Measurements from ENCODE around the gene KRTAP1-5.
"Not testable (repeated sequence)": the region's sequence is repeated elsewhere in the genome, so short reads cannot be mapped to it uniquely, and the experiment has no call there.

Gene KRTAP1-5

DNA sequence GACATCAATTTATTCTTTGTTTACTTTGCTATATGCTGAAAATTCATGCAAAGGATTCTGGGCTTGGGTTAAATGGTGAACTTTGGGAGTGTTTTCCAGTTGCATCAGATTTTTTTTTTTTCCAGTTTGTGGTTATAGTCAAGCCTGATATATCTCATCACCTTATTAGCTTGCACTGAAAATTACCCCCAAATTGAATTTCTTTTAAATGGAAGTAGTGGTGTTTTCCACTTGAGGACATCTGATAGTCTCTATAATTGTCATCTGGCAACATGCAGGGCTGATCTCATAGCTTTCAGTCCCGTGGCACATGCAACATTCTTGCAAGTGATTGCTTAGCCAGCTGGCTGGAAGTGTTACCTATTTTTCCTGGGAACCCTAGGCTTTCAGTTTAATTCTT lies 13.4 kb downstream of the KRTAP1-5 start:
- Histone ChIP-seq H3K4me3 (ENCODE audit: low read length) (no peak overlapping the region), H3K27me3 (ENCODE audit: insufficient read depth, low read length) (no peaks in the 10 kb centered on the region), H3K36me3 (ENCODE audit: insufficient read depth, low read depth, low read length) (no peaks in the 10 kb centered on the region), H3K27ac (ENCODE audit: low read length) (no peak overlapping the region), H3K9ac (ENCODE audit: low read depth, low read length) (no peak overlapping the region), H3K9me3 (ENCODE audit: insufficient read depth, low read depth, low read length) (no peaks in the 10 kb centered on the region), H3K4me1 (ENCODE audit: insufficient read depth, low read length) (peaks cover 8% of the 10 kb centered on the region; the same call in 1 of the 2 replicates)

DNA sequence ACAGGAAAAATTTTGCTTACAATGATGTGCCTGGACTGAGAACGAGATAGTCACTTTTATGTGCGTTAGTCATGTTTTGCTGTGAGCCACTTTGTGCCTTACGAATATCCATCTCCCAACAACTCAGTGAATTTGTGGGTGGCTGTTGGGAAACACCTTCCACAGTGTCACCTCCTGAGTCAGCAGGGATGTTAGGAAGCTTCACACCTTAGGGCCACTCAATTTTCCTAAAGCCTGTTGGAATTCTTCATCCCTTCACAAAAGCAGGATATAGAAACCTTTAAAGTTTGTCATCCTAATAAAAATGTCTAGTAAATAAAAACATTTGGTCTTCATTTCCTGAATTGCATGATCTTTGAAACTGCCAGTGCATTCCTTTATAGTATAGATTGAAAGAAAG lies 13.8 kb downstream of the KRTAP1-5 start:
- no peaks in the 10 kb centered on the region for H3K9me3 ChIP-seq (ENCODE audit: insufficient read depth, low read depth, low read length)
- H3K4me3 ChIP-seq (ENCODE audit: low read length) = no peak overlapping the region
- no peaks in the 10 kb centered on the region for H3K27me3 ChIP-seq (ENCODE audit: insufficient read depth, low read length)
- H3K4me1 ChIP-seq (ENCODE audit: insufficient read depth, low read length) = peaks cover 8% of the 10 kb centered on the region; the same call in 1 of the 2 replicates
- no peak overlapping the region for H3K27ac ChIP-seq (ENCODE audit: low read length)
- H3K36me3 ChIP-seq (ENCODE audit: insufficient read depth, low read depth, low read length) = no peaks in the 10 kb centered on the region
- H3K9ac ChIP-seq (ENCODE audit: low read depth, low read length) = no peak overlapping the region

DNA sequence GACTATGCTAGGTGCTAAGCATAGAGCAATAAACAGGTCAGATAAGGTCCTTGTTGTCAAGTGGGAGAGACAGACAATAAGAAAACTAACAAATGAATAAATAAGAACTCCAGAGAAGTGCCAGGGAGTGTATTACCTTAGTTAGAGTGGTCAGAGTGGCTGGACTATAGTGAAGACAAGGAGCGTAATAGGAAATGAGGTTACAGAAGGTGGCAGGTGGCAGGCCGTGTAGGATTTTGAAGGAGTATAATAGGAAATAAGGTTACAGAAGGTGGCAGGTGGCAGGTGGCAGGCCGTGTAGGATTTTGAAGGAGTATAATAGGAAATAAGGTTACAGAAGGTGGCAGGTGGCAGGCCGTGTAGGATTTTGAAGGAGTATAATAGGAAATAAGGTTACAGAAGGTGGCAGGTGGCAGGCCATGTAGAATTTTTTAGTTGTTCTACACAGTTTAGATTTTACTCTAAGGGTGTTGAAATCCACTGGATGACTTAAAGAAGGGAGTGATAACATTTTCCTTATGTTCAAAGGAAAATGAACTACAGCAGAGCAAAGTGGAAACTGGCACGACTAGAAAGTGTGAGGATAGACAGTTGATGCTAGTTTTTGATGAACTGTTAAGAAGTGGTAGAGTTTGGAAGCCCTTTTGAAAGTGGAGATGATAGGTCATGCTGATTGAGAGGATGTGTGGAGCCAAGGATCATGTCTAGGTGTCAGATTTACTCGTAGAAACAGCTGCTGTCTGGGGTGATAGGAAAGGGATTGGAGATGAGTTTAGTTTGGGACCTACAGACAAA lies 14.5 kb downstream of the KRTAP1-5 start:
- Histone ChIP-seq H3K4me1 (ENCODE audit: insufficient read depth, low read length) (peaks cover 8% of the 10 kb centered on the region; the same call in 1 of the 2 replicates), H3K9me3 (ENCODE audit: insufficient read depth, low read depth, low read length) (no peaks in the 10 kb centered on the region; the same call in 1 of the 2 replicates), H3K36me3 (ENCODE audit: insufficient read depth, low read depth, low read length) (no peaks in the 10 kb centered on the region), H3K27me3 (ENCODE audit: insufficient read depth, low read length) (no peaks in the 10 kb centered on the region), H3K9ac (ENCODE audit: low read depth, low read length) (no peak overlapping the region), H3K27ac (ENCODE audit: low read length) (no peak overlapping the region), H3K4me3 (ENCODE audit: low read length) (no peak overlapping the region)

DNA sequence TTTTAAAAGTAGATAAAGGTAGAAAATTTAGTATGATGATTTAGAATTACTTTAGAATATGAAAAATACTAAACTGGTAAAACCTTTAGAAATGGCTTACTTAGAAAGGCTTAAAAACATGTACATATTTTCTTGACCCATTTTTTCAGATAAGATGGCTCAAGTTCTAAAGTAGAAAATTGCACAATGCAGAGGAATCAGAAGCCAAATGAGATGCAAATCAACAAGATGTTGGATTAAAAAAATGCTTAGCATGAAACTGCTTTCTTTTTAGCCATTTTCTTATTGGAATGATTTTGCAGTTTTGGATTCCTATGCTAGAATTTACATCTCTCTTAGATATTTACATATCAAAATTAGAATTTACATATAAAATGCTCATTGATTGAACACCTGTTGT lies 16.6 kb downstream of the KRTAP1-5 start:
- no peaks in the 10 kb centered on the region for H3K27me3 ChIP-seq (ENCODE audit: insufficient read depth, low read length)
- no peak overlapping the region for H3K4me3 ChIP-seq (ENCODE audit: low read length)
- H3K36me3 ChIP-seq (ENCODE audit: insufficient read depth, low read depth, low read length) = no peaks in the 10 kb centered on the region
- H3K9ac ChIP-seq (ENCODE audit: low read depth, low read length) = no peak overlapping the region
- peaks cover 8% of the 10 kb centered on the region; the same call in 1 of the 2 replicates for H3K4me1 ChIP-seq (ENCODE audit: insufficient read depth, low read length)
- no peaks in the 10 kb centered on the region; the same call in 1 of the 2 replicates for H3K9me3 ChIP-seq (ENCODE audit: insufficient read depth, low read depth, low read length)
- H3K27ac ChIP-seq (ENCODE audit: low read length) = no peak overlapping the region

DNA sequence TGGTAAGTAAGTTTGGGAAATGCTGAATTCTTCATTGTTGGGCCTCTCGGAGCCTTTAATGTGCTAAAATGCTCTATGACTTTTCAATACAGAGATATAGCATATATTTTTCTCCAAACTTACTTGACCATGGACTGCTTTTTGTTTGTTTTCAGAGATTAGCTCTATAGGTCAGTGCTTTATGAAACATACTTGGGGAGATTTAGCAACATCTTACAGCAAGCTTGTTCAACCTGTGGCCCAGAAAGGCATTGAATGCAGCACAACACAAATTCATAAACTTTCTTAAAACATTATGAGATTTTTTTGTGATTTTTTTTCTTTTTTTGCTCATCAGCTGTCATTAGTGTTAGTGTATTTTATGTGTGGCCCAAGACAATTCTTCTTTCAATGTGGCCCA lies 17.1 kb downstream of the KRTAP1-5 start:
- Histone ChIP-seq H3K9me3 (ENCODE audit: insufficient read depth, low read depth, low read length) (no peaks in the 10 kb centered on the region; the same call in 1 of the 2 replicates), H3K4me3 (ENCODE audit: low read length) (no peak overlapping the region), H3K9ac (ENCODE audit: low read depth, low read length) (no peak overlapping the region), H3K36me3 (ENCODE audit: insufficient read depth, low read depth, low read length) (no peaks in the 10 kb centered on the region), H3K27ac (ENCODE audit: low read length) (no peak overlapping the region), H3K4me1 (ENCODE audit: insufficient read depth, low read length) (peaks cover 8% of the 10 kb centered on the region; the same call in 1 of the 2 replicates), H3K27me3 (ENCODE audit: insufficient read depth, low read length) (no peaks in the 10 kb centered on the region)

GRCh38 chr17:41009301-41009760 lies 17.7 kb downstream of the KRTAP1-5 start:
- Histone ChIP-seq H3K9ac (ENCODE audit: low read depth, low read length) (no peak overlapping the region), H3K27ac (ENCODE audit: low read length) (no peak overlapping the region), H3K4me3 (ENCODE audit: low read length) (no peak overlapping the region), H3K4me1 (ENCODE audit: insufficient read depth, low read length) (peaks cover 8% of the 10 kb centered on the region; the same call in 1 of the 2 replicates), H3K36me3 (ENCODE audit: insufficient read depth, low read depth, low read length) (no peaks in the 10 kb centered on the region), H3K9me3 (ENCODE audit: insufficient read depth, low read depth, low read length) (no peaks in the 10 kb centered on the region; the same call in 1 of the 2 replicates), H3K27me3 (ENCODE audit: insufficient read depth, low read length) (no peaks in the 10 kb centered on the region)

DNA sequence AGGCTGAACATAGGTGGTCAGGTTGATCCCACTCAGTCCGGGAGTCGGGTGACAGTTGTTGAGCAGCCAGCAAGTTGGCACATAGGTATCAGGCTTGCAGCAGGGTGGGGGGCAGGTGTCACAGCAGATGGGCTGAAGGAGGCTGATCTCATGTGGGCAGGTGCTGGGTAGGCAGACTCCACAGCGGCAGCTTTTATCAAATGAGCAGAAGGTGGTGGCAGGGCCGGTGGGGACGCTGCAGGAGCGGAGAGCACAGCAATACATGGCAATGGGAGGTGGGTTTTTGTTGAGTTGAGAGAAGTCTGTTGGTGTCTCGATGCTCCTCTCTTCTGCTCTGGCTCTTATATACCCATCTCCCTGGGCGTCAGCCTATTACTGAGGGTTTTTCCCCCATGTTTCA lies 18.2 kb downstream of the KRTAP1-5 start, which contains the start of gene KRTAP3-1:
Gene KRTAP3-1 (minus strand): TSS at position 318 of the 400 bp plus-strand sequence. CDS start 54 bp downstream, at position 264.
- no peak within 1 kb of the TSS for H3K27ac ChIP-seq (ENCODE audit: low read length)
- no peak within 1 kb of the TSS for H3K9ac ChIP-seq (ENCODE audit: low read depth, low read length)
- peaks cover 8% of the 10 kb centered on the region; the same call in 1 of the 2 replicates for H3K4me1 ChIP-seq (ENCODE audit: insufficient read depth, low read length)
- no peaks in the 10 kb centered on the region for H3K27me3 ChIP-seq (ENCODE audit: insufficient read depth, low read length)
- H3K4me3 ChIP-seq (ENCODE audit: low read length) = no peak within 1 kb of the TSS
- H3K36me3 ChIP-seq (ENCODE audit: insufficient read depth, low read depth, low read length) = no peaks in the 10 kb centered on the region
- no peaks in the 10 kb centered on the region; the same call in 1 of the 2 replicates for H3K9me3 ChIP-seq (ENCODE audit: insufficient read depth, low read depth, low read length)

DNA sequence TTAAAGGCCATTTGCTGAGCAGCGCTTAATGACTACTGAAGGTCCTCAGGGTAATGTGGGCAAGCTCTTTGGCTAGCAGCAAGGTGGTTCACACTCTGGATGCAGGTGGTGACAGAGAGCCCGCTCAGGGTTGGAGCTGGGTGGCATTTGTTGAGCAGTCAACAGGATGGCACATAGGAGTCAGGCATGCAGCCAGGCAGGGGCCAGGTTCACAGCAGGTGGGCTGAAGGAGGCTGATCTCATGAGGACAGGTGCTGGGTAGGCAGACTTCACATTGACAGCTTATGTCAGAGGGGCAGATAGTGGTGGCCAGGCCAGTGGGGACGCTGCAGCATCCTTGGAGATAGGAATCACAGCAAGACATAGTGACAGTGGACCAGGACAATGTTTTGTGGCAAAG lies 22.6 kb downstream of the KRTAP1-5 start:
- Histone ChIP-seq H3K4me1 (ENCODE audit: insufficient read depth, low read length) (peaks cover 3% of the 10 kb centered on the region; the same call in 1 of the 2 replicates), H3K9me3 (ENCODE audit: insufficient read depth, low read depth, low read length) (no peaks in the 10 kb centered on the region; the same call in 1 of the 2 replicates), H3K4me3 (ENCODE audit: low read length) (no peak overlapping the region), H3K27ac (ENCODE audit: low read length) (no peak overlapping the region), H3K9ac (ENCODE audit: low read depth, low read length) (no peak overlapping the region), H3K27me3 (ENCODE audit: insufficient read depth, low read length) (no peaks in the 10 kb centered on the region), H3K36me3 (ENCODE audit: insufficient read depth, low read depth, low read length) (no peaks in the 10 kb centered on the region)

GRCh38 chr17:41003926-41004325 lies 23.1 kb downstream of the KRTAP1-5 start:
- H3K9me3 ChIP-seq (ENCODE audit: insufficient read depth, low read depth, low read length) = no peaks in the 10 kb centered on the region; the same call in 1 of the 2 replicates
- no peak overlapping the region for H3K9ac ChIP-seq (ENCODE audit: low read depth, low read length)
- H3K27me3 ChIP-seq (ENCODE audit: insufficient read depth, low read length) = no peaks in the 10 kb centered on the region
- no peak overlapping the region for H3K4me3 ChIP-seq (ENCODE audit: low read length)
- no peaks in the 10 kb centered on the region for H3K36me3 ChIP-seq (ENCODE audit: insufficient read depth, low read depth, low read length)
- no peak overlapping the region for H3K27ac ChIP-seq (ENCODE audit: low read length)
- no peaks in the 10 kb centered on the region for H3K4me1 ChIP-seq (ENCODE audit: insufficient read depth, low read length)

DNA sequence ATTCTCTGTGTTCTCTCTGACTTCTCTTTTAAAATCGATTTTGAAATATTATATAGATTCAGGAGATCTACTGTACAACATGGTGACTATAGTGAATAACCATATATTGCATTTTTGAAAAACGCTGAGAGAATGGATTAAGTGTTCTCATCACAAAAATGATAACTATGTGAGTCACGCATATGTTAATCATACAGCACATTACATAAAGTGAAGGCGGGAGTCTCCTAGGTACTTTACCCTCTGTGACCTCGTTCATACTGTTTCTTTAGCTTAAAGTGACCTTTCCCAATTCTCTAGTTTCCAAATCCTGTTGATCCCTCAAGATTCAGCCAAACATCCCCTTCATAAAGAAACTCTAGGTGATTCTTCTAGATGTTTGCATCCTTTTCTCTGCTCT lies 24.2 kb downstream of the KRTAP1-5 start:
- Histone ChIP-seq H3K4me3 (ENCODE audit: low read length) (no peak overlapping the region), H3K36me3 (ENCODE audit: insufficient read depth, low read depth, low read length) (no peaks in the 10 kb centered on the region), H3K27me3 (ENCODE audit: insufficient read depth, low read length) (no peaks in the 10 kb centered on the region), H3K4me1 (ENCODE audit: insufficient read depth, low read length) (no peaks in the 10 kb centered on the region), H3K9ac (ENCODE audit: low read depth, low read length) (no peak overlapping the region; the same call in 1 of the 2 replicates), H3K9me3 (ENCODE audit: insufficient read depth, low read depth, low read length) (no peaks in the 10 kb centered on the region; the same call in 1 of the 2 replicates), H3K27ac (ENCODE audit: low read length) (no peak overlapping the region)

GRCh38 chr17:41001795-41002194 lies 25.2 kb downstream of the KRTAP1-5 start:
- Histone ChIP-seq H3K36me3 (ENCODE audit: insufficient read depth, low read depth, low read length) (no peaks in the 10 kb centered on the region), H3K4me3 (ENCODE audit: low read length) (no peak overlapping the region), H3K27ac (ENCODE audit: low read length) (no peak overlapping the region), H3K9ac (ENCODE audit: low read depth, low read length) (no peak overlapping the region), H3K4me1 (ENCODE audit: insufficient read depth, low read length) (no peaks in the 10 kb centered on the region), H3K27me3 (ENCODE audit: insufficient read depth, low read length) (no peaks in the 10 kb centered on the region), H3K9me3 (ENCODE audit: insufficient read depth, low read depth, low read length) (no peaks in the 10 kb centered on the region)

- not testable (repeated sequence) for H3K27ac ChIP-seq (ENCODE audit: low read length); H3K36me3 ChIP-seq (ENCODE audit: insufficient read depth, low read depth, low read length); H3K9ac ChIP-seq (ENCODE audit: low read depth, low read length); H3K27me3 ChIP-seq (ENCODE audit: insufficient read depth, low read length); H3K4me1 ChIP-seq (ENCODE audit: insufficient read depth, low read length); H3K4me3 ChIP-seq (ENCODE audit: low read length); H3K9me3 ChIP-seq (ENCODE audit: insufficient read depth, low read depth, low read length)
Observed at GRCh38 chr17:40999563-40999962, 27.4 kb downstream of the KRTAP1-5 start, which contains the start of gene KRTAP3-2. TSS of gene KRTAP3-2 (minus strand) at chr17:40999906. CDS start at chr17:40999853, 53 bp downstream.

All from iPS-20b (cell line).